Measurements from ENCODE around the gene FAM181A. TPM values are rescaled to one million over a fixed set of nuclear protein-coding genes. Genes with fewer than 3 reads are reported as not detected.

FAM181A gene
- total and polyA plus RNA-seq, 2 donors (not counting 1 experiment from before 2014, with no cell fraction given), result not detected

DNA sequence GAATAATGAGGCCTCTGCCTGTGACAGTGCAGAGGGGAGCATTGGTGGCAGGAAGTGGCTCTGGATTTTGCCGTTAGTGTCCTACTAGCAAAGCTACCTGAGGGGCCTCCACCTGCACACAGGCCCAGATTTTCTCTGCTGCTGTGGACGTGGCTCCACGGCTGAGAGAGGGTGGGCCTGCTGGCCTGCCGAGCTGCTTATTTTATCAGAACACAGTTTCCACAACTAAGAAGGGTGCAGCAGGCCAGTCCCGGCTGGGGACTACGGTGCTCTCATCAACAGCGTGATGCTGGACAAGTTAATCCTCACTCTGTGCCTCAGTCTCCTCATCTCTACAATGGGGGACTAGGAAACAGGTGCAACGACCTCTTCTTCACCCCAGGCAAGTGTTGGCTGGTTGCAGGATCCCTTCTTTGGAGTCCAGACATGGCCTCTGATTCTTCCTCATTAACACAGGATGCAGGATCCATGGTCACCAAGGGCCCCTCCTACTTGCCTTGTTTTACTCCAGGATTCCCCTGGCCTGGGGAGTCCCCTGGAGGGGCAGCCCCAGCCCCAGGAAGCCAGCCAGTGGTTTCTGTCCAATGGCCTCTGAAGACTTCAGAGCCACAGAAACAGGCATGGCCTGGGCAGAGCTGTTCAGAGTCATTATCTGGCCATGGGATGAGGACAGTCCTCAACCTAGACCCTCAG, 3.3 kb downstream of the FAM181A start:
- Histone ChIP-seq H3K9me3 (ENCODE audit: control extremely low read depth in 1 of 3, control insufficient read depth in 2 of 3, insufficient read depth in 1 of 3, low read length in 2 of 3) (peaks cover 0 to 4% (median 0%) of the 10 kb centered on the region in 3 donors), H3K9ac (ENCODE audit: low read length) (no peak overlapping the region), H3K36me3 (replicated peaks in 1 of 2; ENCODE audit: control extremely low read depth in 1 of 2, control insufficient read depth in 1 of 2, extremely low read depth in 1 of 2, insufficient read depth in 2 of 2, low read length in 1 of 2) (no peaks in the 10 kb centered on the region), H3K27ac (ENCODE audit: low read length in 2 of 2) (no peak overlapping the region), H4K20me1 (ENCODE audit: control insufficient read depth, insufficient read depth, low read length, poor library complexity, severe bottlenecking) (no peaks in the 10 kb centered on the region), H3K27me3 (replicated peaks in 1 of 4; ENCODE audit: control extremely low read depth in 1 of 4, control insufficient read depth in 3 of 4, insufficient read depth in 4 of 4, low read length in 3 of 4) (no peaks in the 10 kb centered on the region), H3K4me3 (ENCODE audit: control extremely low read depth in 1 of 5, extremely low read depth in 1 of 5, insufficient read depth in 1 of 5, low read depth in 2 of 5, low read length in 4 of 5) (no peak overlapping the region), H2AFZ (ENCODE audit: insufficient read depth, low read depth, low read length, poor library complexity, severe bottlenecking) (no peak overlapping the region), H3K79me2 (ENCODE audit: control insufficient read depth, insufficient read depth, low read length) (no peaks in the 10 kb centered on the region), H3K4me1 (ENCODE audit: control insufficient read depth in 2 of 2, insufficient read depth in 2 of 2, low read length in 2 of 2) (no peaks in the 10 kb centered on the region), H3K4me2 (replicated peaks; ENCODE audit: low read depth, low read length, poor library complexity, severe bottlenecking) (no peak overlapping the region)
- TF ChIP-seq, protein P1, sequence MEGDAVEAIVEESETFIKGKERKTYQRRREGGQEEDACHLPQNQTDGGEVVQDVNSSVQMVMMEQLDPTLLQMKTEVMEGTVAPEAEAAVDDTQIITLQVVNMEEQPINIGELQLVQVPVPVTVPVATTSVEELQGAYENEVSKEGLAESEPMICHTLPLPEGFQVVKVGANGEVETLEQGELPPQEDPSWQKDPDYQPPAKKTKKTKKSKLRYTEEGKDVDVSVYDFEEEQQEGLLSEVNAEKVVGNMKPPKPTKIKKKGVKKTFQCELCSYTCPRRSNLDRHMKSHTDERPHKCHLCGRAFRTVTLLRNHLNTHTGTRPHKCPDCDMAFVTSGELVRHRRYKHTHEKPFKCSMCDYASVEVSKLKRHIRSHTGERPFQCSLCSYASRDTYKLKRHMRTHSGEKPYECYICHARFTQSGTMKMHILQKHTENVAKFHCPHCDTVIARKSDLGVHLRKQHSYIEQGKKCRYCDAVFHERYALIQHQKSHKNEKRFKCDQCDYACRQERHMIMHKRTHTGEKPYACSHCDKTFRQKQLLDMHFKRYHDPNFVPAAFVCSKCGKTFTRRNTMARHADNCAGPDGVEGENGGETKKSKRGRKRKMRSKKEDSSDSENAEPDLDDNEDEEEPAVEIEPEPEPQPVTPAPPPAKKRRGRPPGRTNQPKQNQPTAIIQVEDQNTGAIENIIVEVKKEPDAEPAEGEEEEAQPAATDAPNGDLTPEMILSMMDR (IDR thresholded peaks at IDR 0.05), result no peak
- no peak for TF ChIP-seq EZH2 (IDR thresholded peaks at IDR 0.05; ENCODE audit: borderline replicate concordance, insufficient read depth, low read depth, low read length, poor library complexity, severe bottlenecking)
- ATAC-seq (ENCODE audit: low read depth) (no peak), DNase-seq (no peak)
- no peaks in the 10 kb centered on the region for H3K4me1 Mint-ChIP-seq
- intact Hi-C loops (cut with micrococcal nuclease), result no loop called here
- ChIA-PET CTCF (interaction anchor here (1.2 kb wide), 1 partner anchor 9 kb away, joined by 8 read pairs; no protein-coding TSS in a partner anchor), POLR2A (no interaction called here)
- no peak overlapping the region for H3K4me3 Mint-ChIP-seq
- no peaks in the 10 kb centered on the region for H3K9me3 Mint-ChIP-seq (ENCODE audit: insufficient read depth)
- H3K27me3 Mint-ChIP-seq, result no peaks in the 10 kb centered on the region
- no peak overlapping the region for H3K27ac Mint-ChIP-seq
- WGBS (ENCODE audit: insufficient coverage), result 88% methylated on average over 6 of the region's 8 CpGs

DNA sequence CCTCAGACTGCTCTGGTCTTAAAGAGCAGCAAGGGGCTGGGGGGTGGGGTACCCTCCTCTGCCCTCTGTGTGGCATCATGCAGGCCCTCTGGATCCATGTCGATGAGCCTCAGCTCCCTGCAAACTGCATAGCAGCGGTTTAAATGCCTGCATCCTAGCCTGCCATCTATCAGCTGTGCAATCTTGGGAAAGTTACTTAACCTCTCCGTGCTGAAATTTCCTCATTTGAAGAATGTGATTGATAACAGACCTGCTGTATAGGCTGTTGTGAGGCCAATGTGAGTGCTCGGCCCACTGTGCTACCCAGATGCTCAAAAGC, 3.8 kb downstream of the FAM181A start:
- ATAC-seq (ENCODE audit: low read depth), result no peak
- TF ChIP-seq, protein P1 (IDR thresholded peaks at IDR 0.05), result no peak
- TF ChIP-seq EZH2 (IDR thresholded peaks at IDR 0.05; ENCODE audit: borderline replicate concordance, insufficient read depth, low read depth, low read length, poor library complexity, severe bottlenecking), result no peak
- ChIA-PET CTCF (interaction anchor here (1.2 kb wide), 1 partner anchor 9 kb away, joined by 8 read pairs; no protein-coding TSS in a partner anchor), POLR2A (no interaction called here)
- DNase-seq, result no peak
- Histone ChIP-seq H3K9ac (ENCODE audit: low read length) (no peak overlapping the region), H3K4me1 (ENCODE audit: control insufficient read depth in 2 of 2, insufficient read depth in 2 of 2, low read length in 2 of 2) (no peaks in the 10 kb centered on the region), H3K27me3 (replicated peaks in 1 of 4; ENCODE audit: control extremely low read depth in 1 of 4, control insufficient read depth in 3 of 4, insufficient read depth in 4 of 4, low read length in 3 of 4) (no peaks in the 10 kb centered on the region), H3K36me3 (replicated peaks in 1 of 2; ENCODE audit: control extremely low read depth in 1 of 2, control insufficient read depth in 1 of 2, extremely low read depth in 1 of 2, insufficient read depth in 2 of 2, low read length in 1 of 2) (no peaks in the 10 kb centered on the region), H2AFZ (ENCODE audit: insufficient read depth, low read depth, low read length, poor library complexity, severe bottlenecking) (no peak overlapping the region), H3K27ac (ENCODE audit: low read length in 2 of 2) (no peak overlapping the region), H3K79me2 (ENCODE audit: control insufficient read depth, insufficient read depth, low read length) (no peaks in the 10 kb centered on the region), H4K20me1 (ENCODE audit: control insufficient read depth, insufficient read depth, low read length, poor library complexity, severe bottlenecking) (no peaks in the 10 kb centered on the region), H3K9me3 (ENCODE audit: control extremely low read depth in 1 of 3, control insufficient read depth in 2 of 3, insufficient read depth in 1 of 3, low read length in 2 of 3) (no peaks in the 10 kb centered on the region), H3K4me2 (replicated peaks; ENCODE audit: low read depth, low read length, poor library complexity, severe bottlenecking) (no peak overlapping the region), H3K4me3 (ENCODE audit: control extremely low read depth in 1 of 5, extremely low read depth in 1 of 5, insufficient read depth in 1 of 5, low read depth in 2 of 5, low read length in 4 of 5) (no peak overlapping the region)
- intact Hi-C loops (cut with micrococcal nuclease), result no loop called here
- H3K4me1 Mint-ChIP-seq, result no peaks in the 10 kb centered on the region
- H3K27me3 Mint-ChIP-seq, result no peaks in the 10 kb centered on the region
- 100% methylated on average over 3 of the region's 4 CpGs for WGBS (ENCODE audit: insufficient coverage)
- H3K9me3 Mint-ChIP-seq (ENCODE audit: insufficient read depth), result no peaks in the 10 kb centered on the region
- no peak overlapping the region for H3K4me3 Mint-ChIP-seq
- H3K27ac Mint-ChIP-seq, result no peak overlapping the region
